RPMI8226 (cell line): Measurements from ENCODE around the gene NCKAP1.

ENCODE experiments used
- DNase-seq: peaks from one replicate; pipeline ENCODE4 v3.0.0-alpha.2; 2015

NCKAP1 gene

DNA sequence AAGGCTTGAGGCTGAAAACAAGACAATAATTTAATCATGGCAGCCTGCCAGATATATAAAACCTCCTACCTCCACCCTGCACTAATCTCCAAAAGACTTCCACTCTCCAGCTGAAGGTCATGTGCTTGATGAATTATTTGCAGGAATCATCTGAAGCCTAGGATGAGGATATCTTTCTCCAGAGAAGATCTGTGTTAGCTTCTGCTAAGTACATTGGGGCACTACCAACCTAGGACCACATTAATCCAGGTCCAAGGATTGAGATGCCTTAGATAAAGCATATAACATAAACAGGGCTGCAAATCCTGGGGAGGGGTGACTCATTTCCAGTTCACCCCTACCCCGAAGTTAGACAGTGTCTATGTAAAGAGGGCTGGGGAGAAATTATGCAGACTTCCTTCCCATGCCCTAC is 91.3 kb downstream of the NCKAP1 start:
- no peak for DNase-seq

DNA sequence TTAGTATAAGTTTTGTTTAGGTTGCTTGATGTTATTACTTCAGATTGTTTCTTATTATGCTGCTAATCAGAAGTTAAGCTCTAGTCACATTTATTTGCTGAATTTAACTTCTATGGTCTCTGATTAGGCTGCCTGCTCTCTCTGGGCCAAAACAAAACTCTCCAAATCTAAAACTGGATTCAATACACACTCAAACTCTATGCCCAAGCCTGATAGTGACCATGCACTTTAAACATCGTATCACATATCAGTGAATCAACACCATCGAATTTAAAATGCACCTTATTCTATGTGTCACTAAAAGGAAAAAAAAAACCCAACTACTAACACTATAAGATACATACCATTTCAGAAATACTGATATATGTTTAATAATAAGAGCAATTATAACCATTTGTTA is 94.9 kb downstream of the NCKAP1 start:
- no peak for DNase-seq

DNA sequence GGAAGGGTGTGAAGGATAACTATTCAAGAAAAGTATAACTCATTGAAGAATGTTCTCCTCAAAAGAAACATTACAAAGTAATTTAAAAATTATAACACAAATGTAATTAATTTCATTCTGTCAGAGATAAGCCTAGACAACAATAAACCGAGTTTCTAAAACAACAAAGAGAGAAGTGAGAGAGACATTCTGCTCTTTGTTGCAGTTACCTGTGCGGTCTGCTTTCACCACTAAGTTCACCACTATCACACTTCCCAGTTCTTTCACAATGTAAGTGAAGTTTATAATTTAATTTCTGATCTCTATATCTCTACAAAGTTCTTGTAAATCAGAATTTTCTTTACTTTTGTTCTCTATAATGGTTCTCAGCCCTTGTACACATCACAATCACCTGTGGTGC is 95.5 kb downstream of the NCKAP1 start:
- no peak for DNase-seq

DNA sequence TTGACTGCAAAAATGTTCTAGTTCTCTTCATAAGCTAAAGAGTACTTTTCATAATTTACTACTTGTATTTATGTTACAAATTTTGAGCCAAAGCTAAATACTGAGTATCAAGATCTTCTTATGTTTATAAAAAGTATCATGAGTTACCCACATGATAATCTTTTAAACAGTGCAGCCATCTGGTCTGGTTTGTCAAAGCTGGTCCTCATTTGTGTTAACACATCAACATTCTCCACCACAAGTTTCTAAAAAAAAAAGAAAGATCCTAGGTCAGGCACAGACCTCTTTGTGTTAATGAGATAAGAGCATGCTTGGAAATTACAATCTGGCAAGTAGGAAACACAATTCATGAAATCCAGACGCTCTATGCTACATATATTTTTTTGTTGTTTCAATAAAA is 96.3 kb downstream of the NCKAP1 start:
- DNase-seq = no peak

DNA sequence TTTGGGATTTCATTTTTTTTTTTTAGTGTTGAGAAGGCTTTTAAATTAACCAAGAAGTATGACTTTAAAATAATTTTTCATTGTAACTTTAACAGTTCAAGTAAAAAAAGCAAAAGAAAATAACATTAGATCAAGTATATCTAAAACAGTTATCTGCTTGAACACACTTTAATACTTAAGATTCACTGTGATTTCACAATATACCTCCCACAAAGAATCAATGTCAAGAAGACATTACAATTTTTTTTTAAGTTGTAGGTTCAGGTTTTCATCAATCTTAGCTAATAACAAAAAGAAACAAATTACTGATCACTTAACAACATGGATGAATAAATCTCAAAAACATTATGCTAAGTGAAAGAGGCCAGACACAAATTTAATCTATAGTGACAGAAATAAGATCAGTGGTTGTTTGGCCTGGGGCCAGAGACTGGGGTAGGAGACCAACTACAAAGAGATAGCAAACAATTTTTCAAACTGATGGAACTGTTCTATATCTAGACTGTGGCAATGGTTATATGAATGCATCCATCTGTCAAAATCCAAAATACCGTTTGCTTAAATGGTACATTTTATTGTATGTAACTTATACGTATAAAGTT is 97.0 kb downstream of the NCKAP1 start:
- DNase-seq = no peak

DNA sequence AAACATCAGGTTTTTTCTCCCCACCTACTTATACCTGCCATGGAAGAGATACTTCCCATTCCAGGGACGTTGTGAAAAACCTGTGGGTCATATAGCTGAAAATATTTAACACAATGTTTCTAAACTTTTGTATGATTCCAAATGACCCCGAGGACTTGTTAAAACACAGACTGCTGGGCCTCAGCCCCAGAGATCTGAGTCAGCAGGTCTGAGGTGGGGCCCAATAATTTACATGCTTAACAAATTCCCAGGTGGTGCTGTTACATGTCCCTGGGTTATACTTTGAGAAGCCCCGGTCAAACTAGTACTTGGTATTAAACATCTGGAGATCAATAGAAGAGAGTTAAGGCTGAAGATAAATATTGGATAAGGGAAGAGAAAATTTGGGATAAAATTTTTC is 100.4 kb downstream of the NCKAP1 start:
- no peak for DNase-seq

DNA sequence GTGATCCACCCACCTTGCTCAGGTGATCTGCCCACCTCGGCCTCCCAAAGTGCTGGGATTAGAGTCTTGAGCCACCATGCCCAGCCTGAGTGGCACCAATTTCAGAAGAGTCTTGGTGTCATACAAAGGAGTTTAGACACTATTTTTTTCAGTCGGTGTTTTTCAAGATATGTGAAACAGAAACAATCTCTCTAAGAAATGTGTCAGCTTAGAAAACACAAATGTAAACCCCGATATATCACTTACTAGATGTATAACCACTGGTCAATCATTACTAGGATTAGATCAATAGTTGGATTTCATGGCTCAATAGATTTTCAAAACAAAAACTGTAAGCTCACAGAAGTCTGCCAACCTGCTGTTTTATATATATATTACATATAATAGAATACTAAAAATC is 104.6 kb downstream of the NCKAP1 start:
- DNase-seq = no peak

DNA sequence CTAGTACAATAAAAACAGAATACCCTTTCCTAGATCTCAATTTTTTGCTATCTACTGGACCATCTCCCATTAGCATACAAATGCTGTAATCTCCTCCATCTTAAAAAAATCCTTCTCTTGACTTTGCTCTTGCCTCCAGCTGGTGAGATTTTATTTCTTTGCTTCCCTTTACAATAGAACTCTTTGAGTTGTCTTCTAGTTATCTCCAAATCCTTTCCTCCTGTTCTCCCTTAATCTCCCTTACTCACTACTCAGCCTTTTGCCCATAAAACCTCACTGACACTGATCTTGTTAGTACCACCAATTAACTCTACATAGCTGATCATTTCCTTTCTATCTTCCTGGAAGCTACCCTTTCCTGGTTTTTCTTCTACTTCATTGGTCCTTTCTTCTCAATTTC is 108.3 kb downstream of the NCKAP1 start:
- DNase-seq = no peak

DNA sequence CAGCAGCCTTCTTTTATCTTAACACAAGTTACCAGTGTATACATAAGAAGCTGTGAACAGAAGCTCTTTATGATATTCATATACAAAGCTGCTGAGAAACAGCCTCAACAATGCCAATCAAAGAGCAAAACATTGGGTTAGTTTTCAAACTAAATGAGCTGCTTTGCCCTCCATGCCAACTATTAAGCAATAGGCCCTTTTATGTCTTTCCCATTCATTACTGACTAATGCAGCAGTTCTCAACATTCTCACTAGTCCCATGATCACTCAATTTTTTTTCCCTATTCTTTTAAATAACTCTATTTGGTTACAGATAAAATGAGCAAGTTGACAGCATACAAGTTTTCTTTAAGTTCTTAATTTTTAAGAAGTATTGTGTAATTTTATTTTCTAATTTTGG is 114.0 kb downstream of the NCKAP1 start:
- no peak for DNase-seq

DNA sequence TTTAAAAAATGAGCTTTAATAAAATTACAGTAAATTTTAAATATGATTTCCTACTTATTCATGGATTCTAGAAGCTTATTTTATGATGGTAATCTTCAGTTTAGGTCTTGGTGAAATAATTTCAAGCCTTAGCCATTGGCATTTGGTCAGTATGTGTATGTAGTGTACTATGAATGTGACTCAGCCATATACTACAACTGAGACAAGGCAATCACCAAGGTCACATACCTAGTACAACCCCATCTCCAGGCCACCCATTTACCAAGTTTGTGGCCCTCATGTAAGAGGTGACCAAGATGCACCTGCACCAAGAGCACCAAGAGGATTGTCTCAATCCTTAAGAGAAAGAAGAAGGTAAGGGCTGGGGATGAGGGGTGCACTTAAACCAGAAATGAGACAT is 117.0 kb downstream of the NCKAP1 start:
- DNase-seq = no peak

DNA sequence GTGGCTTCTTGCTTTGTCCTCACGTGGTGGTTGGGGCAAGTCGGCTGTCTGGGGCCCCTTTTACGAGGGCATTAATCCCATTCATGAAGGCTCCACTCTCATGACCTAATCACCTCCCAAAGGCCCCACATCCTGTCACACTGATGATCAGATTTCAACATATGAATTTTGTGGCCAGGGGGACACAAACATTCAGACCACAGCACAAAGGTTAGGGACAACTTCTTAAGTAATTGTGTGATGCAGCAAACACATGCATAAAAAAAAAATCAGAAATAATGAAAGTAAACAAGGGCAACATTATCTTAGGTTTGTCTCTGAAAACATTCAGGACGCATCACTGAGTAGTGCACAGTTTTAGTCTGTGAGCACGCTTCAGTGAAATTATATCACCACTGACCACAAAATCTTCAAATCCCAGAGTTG is 117.6 kb downstream of the NCKAP1 start:
- no peak for DNase-seq

DNA sequence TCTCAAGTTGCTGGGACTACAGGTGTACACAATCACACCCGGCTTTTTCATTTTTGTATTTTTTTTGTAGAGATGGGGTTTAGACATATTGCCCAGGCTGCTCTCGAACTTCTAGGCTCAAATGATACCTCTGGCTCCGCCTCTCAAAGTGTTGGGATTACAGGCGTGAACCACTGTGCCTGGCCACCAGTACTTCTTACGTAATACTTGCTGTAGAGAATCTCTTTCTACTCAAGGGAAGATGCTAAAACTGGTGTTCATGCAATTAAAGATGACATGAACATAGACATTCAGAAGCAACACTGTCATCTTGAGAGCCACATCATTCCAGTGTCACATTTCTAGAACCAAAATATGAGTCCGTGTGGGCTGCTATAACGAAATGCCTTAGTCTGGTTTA is 118.2 kb downstream of the NCKAP1 start:
- DNase-seq = no peak

DNA sequence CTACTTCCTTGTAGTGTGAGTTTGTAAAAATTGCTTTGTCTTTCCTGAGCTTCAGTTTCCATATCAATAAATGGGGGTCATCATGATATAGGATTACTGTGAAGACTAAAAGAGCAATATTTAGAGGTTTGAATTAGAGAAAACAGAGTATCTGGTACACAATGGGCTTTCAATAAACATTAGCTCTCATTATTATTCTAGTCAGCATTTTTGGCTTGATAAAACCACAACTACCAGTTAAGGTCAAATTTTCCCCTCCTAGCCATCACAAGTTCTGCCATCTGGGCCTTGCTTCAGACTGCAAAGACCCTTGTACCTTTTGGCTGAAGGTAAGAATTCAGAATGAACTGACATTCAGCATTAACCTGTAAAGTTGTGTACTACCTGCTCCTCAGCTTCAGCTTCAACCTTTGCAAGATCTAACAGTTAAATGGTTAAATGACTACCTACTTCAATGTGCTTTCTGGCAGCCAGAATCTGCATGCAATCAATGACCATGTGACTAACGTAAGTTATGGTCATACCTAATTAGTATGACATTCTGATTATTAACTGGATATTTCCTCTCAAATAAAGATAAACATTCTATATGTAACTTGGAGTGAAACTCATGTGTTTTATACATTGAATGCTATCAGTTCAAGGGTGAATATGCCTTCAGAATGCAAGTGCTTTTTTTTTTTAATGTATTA is 119.2 kb downstream of the NCKAP1 start:
- DNase-seq = no peak

DNA sequence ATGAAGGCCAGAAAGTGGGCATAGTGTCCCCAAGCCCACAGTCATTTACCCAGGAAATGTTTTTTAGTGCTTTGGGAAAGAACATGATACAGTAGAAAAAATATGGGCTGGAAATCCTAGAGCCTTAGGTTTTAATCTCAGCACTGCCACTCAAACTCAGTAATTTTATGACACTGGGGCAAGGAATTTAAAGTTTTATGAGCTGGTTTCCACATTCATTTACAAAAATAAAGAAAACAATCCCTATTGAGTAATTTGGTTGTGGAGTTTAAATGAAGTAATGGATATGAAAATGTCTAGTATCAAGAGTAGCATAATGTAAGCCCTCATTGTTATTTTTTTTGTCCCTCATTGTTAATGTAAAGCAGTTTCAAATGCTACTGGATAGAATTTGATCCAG is 120.3 kb downstream of the NCKAP1 start:
- DNase-seq = no peak

DNA sequence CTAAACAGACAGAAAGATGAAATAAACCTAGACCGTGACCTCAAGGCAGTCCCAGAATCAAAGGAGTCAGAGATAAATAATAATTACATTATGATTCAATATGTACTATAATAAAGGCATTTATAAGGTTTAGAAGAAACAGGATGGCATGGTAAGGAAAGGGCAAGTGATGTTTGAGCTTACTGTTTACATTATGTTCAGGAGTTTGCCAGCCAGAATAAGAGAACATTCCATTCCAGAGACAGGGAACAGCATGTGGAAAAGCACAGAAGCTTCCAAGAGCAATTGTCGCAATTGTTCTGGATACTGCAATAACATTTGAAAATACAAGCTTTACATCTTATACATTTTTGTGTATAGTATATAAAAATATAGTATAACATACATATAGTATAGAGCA is 121.8 kb downstream of the NCKAP1 start:
- no peak for DNase-seq

DNA sequence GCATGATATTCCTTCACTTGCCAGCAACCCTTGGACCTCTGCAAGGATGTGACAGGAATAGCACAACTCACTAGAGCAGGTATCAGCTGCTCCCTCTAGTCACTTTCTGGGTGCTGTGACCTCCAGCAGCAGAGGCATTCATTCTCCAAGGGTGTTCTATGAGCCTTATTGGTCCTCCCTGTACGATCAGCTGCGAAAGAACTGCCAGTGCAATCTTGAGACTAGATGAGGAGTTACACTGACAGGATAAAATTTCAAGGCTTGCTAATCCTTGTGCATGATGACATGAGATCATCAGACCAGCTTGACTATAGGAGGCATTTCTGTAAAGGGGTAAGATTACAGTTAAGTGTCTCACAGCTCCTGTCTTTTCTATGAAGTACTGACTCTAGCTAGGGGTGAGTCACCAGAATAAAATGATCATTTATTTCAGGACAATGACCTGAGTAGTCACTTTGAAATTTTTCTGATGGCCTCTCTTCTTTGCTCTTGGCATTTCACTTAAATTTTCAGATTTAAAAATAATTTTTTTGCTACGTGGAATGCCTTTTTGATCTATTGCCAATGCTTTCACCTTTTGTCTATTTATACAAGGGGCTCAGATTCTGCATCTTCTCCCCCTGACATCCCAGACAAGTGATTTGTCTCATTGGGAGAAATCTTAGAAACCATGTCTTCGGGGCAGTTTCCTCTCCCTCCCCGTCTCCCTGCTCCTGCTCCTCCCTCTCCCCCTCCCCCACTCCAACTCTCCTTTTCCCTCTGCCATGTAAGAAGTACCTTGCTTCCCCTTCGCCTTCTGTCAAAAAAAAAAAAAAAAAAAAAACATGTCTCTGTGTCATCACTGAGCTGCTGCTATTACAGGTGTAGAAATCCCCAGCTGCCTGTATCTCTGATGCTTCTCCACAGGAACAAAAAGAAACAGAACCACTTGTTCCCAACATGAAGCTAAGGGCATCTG is 122.6 kb downstream of the NCKAP1 start:
- no peak for DNase-seq

DNA sequence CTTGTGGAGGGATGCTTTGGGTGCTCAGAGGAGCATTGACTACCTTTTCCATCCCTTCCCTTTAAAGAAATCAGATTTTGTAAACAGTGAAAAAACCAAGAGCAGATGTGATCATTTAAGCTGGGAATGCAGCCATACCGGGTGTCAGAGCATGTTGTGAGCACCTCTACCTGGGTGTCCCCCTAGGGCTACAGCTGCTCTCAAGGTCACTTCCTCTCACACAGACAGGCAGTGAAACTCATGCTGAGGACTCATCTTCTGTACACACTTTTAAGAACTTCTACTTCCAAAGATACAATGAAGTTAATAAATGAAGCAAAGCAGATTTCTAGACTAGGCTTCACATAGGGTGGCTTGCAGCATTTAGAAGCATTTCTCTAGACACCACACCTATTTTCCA is 123.4 kb downstream of the NCKAP1 start:
- DNase-seq = no peak

DNA sequence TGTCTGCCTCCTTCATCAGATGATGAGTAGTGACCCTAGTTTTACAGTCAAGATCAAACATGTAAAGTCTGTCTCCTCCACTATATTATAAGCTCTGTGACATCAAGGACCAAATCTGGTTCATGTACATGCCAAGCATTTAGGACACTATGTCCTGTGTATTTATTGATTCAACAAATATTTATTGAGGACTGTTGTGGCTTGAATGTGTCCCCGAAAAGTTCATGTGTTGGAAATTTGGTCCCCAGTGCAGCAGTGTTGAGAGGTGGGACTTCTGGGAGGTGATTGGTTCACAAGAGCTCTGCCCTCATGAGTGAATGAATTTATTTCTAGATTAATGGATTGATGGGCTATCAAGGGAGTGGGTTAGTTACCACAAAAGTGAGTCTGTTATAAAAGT is 125.2 kb downstream of the NCKAP1 start:
- DNase-seq = no peak

DNA sequence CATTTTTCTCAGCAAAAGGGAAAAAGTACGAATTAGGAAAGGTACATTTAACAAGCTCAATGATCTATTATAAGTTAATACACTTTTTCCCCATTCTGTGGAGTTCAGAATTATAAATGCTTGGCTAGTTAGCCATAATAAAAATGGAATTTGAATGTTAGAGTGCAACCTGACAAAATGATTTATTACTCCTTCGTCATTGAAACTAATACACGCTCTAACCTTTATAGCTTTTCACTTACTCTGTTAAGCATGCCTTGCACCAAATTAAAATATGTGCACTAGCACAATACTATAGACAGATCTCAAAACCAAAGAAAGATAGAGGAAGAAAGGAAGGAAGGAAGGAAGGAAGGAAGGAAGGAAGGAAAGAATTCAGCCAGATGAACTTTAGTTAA is 125.7 kb downstream of the NCKAP1 start:
- no peak for DNase-seq

DNA sequence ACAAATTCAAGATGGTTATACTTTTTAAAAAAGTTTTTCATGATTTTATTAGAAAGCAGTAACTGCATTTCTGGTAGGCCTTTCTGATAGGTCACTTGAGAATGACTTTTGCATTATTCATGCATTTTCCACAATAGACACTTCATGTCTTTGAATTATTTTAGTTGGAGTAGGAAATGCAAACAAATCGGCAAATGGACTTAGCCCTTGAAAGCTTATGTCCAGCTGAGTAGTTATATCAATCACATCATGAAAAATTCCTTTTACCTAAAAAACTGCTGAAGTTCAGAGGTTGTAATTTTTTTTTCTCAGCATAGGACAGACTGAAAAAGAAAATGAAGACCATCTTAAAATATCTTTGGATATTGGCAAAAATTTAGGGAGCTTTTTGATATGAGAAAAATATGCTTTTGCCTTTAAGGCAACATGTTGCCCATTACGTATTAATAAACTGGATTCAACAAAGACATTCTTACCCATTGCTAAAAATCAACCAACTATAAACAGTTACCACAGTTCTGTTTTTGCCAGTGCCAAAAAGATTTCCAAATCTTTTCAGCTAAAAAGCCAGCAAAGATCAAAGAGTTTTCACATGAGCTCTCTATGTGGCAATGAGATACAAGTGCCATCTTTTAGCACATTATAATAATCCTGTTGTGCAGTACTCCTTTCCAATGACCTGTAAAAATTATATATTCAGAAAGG is 126.3 kb downstream of the NCKAP1 start:
- no peak for DNase-seq

DNA sequence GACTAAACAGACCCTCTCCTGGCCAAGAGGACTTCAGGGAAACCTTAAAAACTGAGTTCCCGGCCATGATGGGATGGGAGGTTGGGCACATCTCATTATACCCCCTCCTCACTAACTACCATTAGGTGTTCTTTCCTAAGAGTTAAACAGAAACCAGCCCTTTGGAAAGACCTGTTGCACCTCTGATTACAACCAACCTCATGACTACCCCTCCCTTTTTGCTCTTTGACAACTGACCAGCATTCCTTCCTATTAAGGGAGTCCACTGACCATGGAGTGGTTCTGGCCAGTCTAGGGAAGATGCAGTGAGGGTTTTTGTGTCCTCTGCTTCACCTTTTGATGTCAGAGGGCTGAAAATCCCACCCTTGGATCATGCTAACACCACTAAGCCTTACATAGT is 127.3 kb downstream of the NCKAP1 start:
- no peak for DNase-seq

DNA sequence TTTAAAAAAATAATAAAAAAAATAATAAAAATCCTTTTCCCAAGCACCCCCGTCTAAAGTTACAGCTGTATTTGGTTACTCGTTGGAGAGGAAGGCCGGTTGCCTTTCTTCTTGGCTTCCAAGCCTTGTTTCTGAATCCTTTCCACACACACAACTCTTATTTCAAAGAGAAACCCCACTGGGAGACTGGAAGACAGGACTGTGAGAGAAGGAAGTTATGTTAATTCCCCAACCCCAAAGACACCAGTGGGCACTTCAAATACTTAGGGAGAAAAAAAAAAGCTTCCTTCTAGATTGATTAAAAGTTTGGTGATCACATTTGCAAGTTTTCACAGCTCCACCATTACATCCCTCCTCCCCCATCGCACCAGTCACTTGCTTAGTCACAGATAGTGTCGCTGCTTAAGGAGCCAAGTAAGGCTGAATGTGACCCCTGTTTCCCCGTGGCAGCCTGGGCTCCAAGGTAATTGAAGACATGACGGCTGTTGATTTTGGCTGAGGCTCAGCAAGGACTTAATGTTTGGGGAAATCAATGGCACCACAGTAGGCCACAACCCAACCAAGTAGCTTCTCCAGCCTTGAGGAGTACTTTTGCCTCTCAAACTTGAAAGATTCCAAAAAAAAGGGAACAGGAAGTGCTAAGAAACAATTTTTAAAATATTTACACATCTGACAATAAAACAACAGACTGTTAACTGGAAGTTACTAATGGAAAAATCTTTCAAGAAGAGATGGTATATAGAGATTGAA is 131.0 kb downstream of the NCKAP1 start:
- DNase-seq = no peak

DNA sequence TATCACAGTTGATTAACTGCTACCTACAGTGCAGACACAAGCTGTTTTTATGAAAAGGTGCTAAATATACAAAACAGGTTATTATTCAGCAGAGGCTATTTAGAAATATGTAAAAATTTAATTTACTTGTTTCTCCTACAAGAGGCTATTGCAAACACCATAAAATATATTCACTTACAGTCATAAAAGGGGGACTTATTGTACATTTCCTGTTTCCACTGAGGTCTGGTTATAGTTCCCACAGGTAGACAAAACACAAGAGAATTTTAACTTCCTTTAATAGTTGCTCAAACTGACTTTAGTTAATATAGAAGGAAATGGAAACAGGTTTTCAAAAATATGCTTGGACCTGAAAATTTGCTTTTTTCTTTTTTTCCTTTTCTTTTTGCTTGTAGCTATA is 131.8 kb downstream of the NCKAP1 start:
- DNase-seq = no peak
